ENCODE data around the gene PCDHGA6.
A peak's percentile ranks its signal among the peaks of the same experiment; 100 is the strongest.
"Not testable (repeated sequence)": the region's sequence is repeated elsewhere in the genome, so short reads cannot be mapped to it uniquely, and the experiment has no call there.

Gene PCDHGA6

DNA sequence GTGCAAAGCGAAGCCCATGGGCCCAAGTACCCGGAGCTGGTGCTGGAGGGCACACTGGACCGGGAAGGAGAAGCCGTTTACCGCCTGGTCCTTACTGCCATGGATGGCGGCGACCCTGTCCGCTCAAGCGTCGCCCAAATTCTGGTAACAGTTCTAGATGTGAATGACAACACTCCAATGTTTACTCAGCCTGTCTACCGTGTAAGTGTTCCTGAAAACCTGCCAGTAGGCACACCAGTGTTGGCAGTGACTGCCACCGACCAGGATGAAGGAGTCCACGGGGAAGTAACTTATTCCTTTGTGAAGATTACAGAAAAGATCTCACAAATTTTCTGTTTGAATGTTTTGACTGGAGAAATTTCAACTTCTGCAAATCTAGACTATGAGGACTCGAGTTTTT, 936 bp downstream of the PCDHGA6 start:
- DNase-seq (ENCODE audit: extremely low read depth, low read depth), result no peak
- TF ChIP-seq, protein P1, sequence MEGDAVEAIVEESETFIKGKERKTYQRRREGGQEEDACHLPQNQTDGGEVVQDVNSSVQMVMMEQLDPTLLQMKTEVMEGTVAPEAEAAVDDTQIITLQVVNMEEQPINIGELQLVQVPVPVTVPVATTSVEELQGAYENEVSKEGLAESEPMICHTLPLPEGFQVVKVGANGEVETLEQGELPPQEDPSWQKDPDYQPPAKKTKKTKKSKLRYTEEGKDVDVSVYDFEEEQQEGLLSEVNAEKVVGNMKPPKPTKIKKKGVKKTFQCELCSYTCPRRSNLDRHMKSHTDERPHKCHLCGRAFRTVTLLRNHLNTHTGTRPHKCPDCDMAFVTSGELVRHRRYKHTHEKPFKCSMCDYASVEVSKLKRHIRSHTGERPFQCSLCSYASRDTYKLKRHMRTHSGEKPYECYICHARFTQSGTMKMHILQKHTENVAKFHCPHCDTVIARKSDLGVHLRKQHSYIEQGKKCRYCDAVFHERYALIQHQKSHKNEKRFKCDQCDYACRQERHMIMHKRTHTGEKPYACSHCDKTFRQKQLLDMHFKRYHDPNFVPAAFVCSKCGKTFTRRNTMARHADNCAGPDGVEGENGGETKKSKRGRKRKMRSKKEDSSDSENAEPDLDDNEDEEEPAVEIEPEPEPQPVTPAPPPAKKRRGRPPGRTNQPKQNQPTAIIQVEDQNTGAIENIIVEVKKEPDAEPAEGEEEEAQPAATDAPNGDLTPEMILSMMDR (IDR thresholded peaks at IDR 0.05; ENCODE audit: low read depth, low read length, missing control alignments), result no peak
- H3K4me3 ChIP-seq (replicated peaks; ENCODE audit: low read depth, low read length), result no peak overlapping the region

GRCh38 chr5:141375444-141376155, 1.9 kb downstream of the PCDHGA6 start:
- not testable (repeated sequence) for DNase-seq (ENCODE audit: extremely low read depth, low read depth); H3K4me3 ChIP-seq (replicated peaks; ENCODE audit: low read depth, low read length)

GRCh38 chr5:141382469-141383294, 9.0 kb downstream of the PCDHGA6 start, which contains the start of gene PCDHGA7:
Gene PCDHGA7, plus strand, starts transcription at chr5:141382742. Its CDS starts 158 bp downstream, at chr5:141382900.
- no peak for DNase-seq (ENCODE audit: extremely low read depth, low read depth)
- H3K4me3 ChIP-seq (replicated peaks; ENCODE audit: low read depth, low read length), result peak within 1 kb of the TSS; percentile 51
- TF ChIP-seq, protein P1 (IDR thresholded peaks at IDR 0.05; ENCODE audit: low read depth, low read length, missing control alignments), result peak; percentile 47

DNA sequence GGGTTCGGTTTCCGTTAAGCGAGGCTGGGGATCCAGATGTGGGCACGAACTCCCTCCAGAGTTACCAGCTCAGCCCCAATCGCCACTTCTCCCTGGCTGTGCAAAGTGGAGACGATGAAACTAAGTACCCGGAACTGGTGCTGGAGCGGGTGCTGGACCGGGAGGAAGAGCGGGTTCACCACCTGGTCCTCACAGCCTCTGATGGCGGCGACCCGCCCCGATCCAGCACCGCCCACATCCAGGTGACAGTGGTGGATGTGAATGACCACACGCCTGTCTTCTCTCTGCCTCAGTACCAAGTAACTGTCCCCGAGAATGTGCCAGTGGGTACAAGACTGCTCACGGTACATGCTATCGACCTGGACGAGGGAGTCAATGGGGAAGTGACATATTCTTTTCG, 9.7 kb downstream of the PCDHGA6 start:
- no peak for DNase-seq (ENCODE audit: extremely low read depth, low read depth)
- TF ChIP-seq, protein P1 (IDR thresholded peaks at IDR 0.05; ENCODE audit: low read depth, low read length, missing control alignments), result no peak
- H3K4me3 ChIP-seq (replicated peaks; ENCODE audit: low read depth, low read length), result peak overlapping the region; percentile 51

DNA sequence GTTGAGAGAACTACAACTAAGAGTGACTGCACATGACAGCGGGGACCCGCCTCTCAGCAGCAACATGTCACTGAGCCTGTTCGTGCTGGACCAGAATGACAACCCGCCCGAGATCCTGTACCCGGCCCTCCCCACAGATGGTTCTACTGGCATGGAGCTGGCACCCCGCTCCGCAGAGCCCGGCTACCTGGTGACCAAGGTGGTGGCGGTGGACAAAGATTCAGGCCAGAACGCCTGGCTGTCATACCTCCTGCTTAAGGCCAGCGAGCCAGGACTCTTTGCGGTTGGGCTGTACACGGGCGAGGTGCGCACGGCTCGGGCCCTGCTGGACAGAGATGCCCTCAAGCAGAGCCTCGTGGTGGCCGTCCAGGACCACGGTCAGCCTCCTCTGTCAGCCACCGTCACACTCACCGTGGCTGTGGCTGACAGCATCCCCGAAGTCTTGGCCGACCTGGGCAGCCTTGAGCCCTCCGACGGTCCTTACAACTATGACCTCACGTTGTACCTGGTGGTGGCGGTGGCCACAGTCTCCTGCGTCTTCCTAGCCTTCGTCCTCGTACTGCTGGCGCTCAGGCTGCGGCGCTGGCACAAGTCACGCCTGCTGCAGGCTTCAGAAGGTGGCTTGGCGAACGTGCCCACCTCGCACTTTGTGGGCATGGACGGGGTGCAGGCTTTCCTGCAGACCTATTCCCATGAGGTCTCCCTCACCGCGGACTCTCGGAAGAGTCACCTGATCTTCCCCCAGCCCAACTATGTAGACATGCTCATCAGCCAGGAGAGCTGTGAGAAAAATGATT, 11.0 kb downstream of the PCDHGA6 start:
- no peak overlapping the region for H3K4me3 ChIP-seq (replicated peaks; ENCODE audit: low read depth, low read length)
- TF ChIP-seq, protein P1 (IDR thresholded peaks at IDR 0.05; ENCODE audit: low read depth, low read length, missing control alignments), result no peak
- no peak for DNase-seq (ENCODE audit: extremely low read depth, low read depth)

- DNase-seq (ENCODE audit: extremely low read depth, low read depth), result not testable (repeated sequence)
- H3K4me3 ChIP-seq (replicated peaks; ENCODE audit: low read depth, low read length), result peak within 1 kb of the TSS; percentile 25; the same call in 1 of the 2 replicates
- TF ChIP-seq, protein P1 (IDR thresholded peaks at IDR 0.05; ENCODE audit: low read depth, low read length, missing control alignments), result peak; percentile 41
Measured at GRCh38 chr5:141387557-141388311, 14.0 kb downstream of the PCDHGA6 start, which contains the start of gene PCDHGB4. Gene PCDHGB4, plus strand, starts transcription at chr5:141387698. Its CDS starts 187 bp downstream, at chr5:141387885.

Data from HFF-Myc (cell line).